HepG2 (cell line): ENCODE data around the gene RASL12. TPM values are rescaled to one million over a fixed set of nuclear protein-coding genes. Genes with fewer than 3 reads are reported as not detected.

Source experiments
- CTCF ChIP-seq: sonication (generic); formaldehyde crosslinking; IDR thresholded peaks from 2 replicates; pipeline ENCODE4 v1.5.0; 2020; ENCODE audit warnings: mild to moderate bottlenecking, missing genetic modification reagents, moderate library complexity
- FOSL1 ChIP-seq: sonication (generic); formaldehyde crosslinking; IDR thresholded peaks from 2 replicates; pipeline ENCODE4 v1.9.0; 2021; ENCODE audit warnings: missing genetic modification reagents, borderline replicate concordance
- GATAD1 ChIP-seq: IDR thresholded peaks from 2 replicates; pipeline ENCODE4 v1.6.1; 2016; ENCODE audit warnings: missing genetic modification reagents, missing compliant biosample characterization
- ISX ChIP-seq: sonication (generic); formaldehyde crosslinking; conservative IDR thresholded peaks from 2 replicates; pipeline ENCODE4 v1.5.0; 2020; ENCODE audit warnings: missing genetic modification reagents
- LRRFIP1 ChIP-seq: sonication (generic); formaldehyde crosslinking; conservative IDR thresholded peaks from 2 replicates; pipeline ENCODE4 v1.4.0; 2020; ENCODE audit warnings: missing genetic modification reagents
- SKI ChIP-seq: fragments of 450-650 bp; IDR thresholded peaks from one replicate; pipeline ENCODE4 v1.6.1; 2018; ENCODE audit warnings: mild to moderate bottlenecking; ENCODE audit not compliant: partially characterized antibody
- SRSF1 ChIP-seq: fragments of 200-400 bp; formaldehyde crosslinking; optimal IDR thresholded peaks from 2 replicates; pipeline ENCODE3; 2017; ENCODE audit warnings: mild to moderate bottlenecking, low read depth, low read length, moderate library complexity
- SRSF9 ChIP-seq: fragments of 200-400 bp; formaldehyde crosslinking; IDR thresholded peaks from 2 replicates; pipeline ENCODE4 v1.6.1; 2018; ENCODE audit warnings: borderline replicate concordance, mild to moderate bottlenecking, low read depth, low read length; ENCODE audit not compliant: insufficient read depth, poor library complexity, severe bottlenecking
- ZMAT3 ChIP-seq: sonication (generic); formaldehyde crosslinking; conservative IDR thresholded peaks from 2 replicates; pipeline ENCODE4 v1.7.0; 2021; ENCODE audit warnings: missing genetic modification reagents
- ZNF230 ChIP-seq: sonication (generic); formaldehyde crosslinking; IDR thresholded peaks from 2 replicates; pipeline ENCODE4 v1.4.0; 2020; ENCODE audit warnings: mild to moderate bottlenecking, missing genetic modification reagents
- ZNF33A ChIP-seq: sonication (generic); formaldehyde crosslinking; IDR thresholded peaks from 2 replicates; pipeline ENCODE4 v1.5.1; 2020; ENCODE audit warnings: missing genetic modification reagents, mild to moderate bottlenecking, moderate library complexity, borderline replicate concordance
- ZNF501 ChIP-seq: sonication (generic); formaldehyde crosslinking; IDR thresholded peaks from 2 replicates; pipeline ENCODE4 v1.5.1; 2020; ENCODE audit warnings: mild to moderate bottlenecking, moderate library complexity, missing genetic modification reagents
- ZNF607 ChIP-seq: sonication (generic); formaldehyde crosslinking; IDR thresholded peaks from 2 replicates; pipeline ENCODE4 v1.5.1; 2020; ENCODE audit warnings: missing genetic modification reagents, mild to moderate bottlenecking, borderline replicate concordance
- ZNF660 ChIP-seq: sonication (generic); formaldehyde crosslinking; IDR thresholded peaks from 2 replicates; pipeline ENCODE4 v1.5.1; 2020; ENCODE audit warnings: mild to moderate bottlenecking, low read depth, missing genetic modification reagents, borderline replicate concordance
- ZNF841 ChIP-seq: sonication (generic); formaldehyde crosslinking; IDR thresholded peaks from 2 replicates; pipeline ENCODE4 v1.8.1; 2023; ENCODE audit warnings: missing genetic modification reagents, borderline replicate concordance
- polyA plus RNA-seq, 8 experiments: library from polyadenylated mRNA; depleted of rRNA in 3 of 8; stranded (reverse) in 7 of 8; unstranded in 1 of 8; fragments of >200 nt; fragmentation: Illumina TruSeq in 4 of 8; extraction: Trizol in 4 of 8; gene quantifications; 2 replicates each; pipeline versions ENCODE4 v1.2.1 to v1.2.3, GENCODE V29; 2011 to 2016; ENCODE audit warnings: low read depth in 4 of 8, missing spikeins in 1 of 8, mixed read lengths in 1 of 8; ENCODE audit not compliant: insufficient read depth in 1 of 8
- total RNA-seq, 5 experiments: library from RNA; depleted of rRNA; stranded (reverse); fragments of >200 nt; fragmentation: Illumina TruSeq; extraction: Trizol; gene quantifications; 2 replicates each; pipeline ENCODE4 v1.2.3, GENCODE V29; 2016; ENCODE audit warnings: low read depth in 1 of 5
- TF ChIP-seq, protein P1 (sequence below): sonication (generic); formaldehyde crosslinking; IDR thresholded peaks from 2 replicates; pipeline ENCODE4 v1.5.1; 2020; ENCODE audit warnings: missing genetic modification reagents, mild to moderate bottlenecking, borderline replicate concordance
- TF ChIP-seq, protein P2 (sequence below): sonication (generic); formaldehyde crosslinking; IDR thresholded peaks from 2 replicates; pipeline ENCODE4 v1.5.0; 2020; ENCODE audit warnings: mild to moderate bottlenecking, missing genetic modification reagents, borderline replicate concordance
- TF ChIP-seq, protein P3 (sequence below): sonication (generic); formaldehyde crosslinking; IDR thresholded peaks from 2 replicates; pipeline ENCODE4 v1.4.0; 2020; ENCODE audit warnings: mild to moderate bottlenecking, missing genetic modification reagents

Gene RASL12
- total and polyA plus RNA-seq, 2 of the 13 experiments (the other 11 are each of a cell fraction or from before 2014, with no cell fraction given): 0.16 to 0.55 TPM

DNA sequence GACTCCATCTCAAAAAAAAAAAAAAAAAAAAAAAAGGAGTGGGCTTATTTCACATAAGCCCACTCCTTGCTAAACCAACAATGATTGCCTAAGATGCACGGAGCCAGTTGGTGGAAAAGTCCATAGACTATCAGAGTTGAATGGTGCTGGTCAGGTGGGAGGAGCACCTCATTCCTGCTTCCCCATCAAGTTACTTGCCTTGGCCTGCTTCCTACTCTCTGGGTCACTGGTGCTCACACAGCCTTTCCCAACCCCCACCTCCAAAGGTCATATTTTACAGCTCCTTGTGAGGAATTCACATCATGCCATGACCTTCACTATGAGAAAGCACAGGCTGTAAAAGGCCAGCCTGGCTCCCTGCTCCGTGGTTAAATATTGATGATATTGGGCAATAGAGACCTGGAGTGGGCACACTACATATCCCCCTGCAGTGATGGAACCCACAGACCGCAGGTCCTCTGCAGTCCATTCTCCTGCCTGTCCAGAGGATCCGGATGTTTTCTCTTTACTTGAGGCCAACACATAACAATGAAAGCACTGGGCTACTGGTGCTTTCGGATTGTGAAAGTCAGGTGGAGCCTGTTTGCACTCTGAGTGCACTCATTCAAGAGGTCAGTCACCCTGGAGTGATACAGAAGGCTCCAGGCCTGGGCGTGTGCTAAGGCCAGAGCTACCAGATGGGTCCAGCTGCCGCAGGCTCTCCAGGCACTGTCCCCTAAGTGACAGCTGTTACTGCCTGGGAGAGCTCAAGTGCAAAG is 22.9 kb downstream of the RASL12 start, which contains the start of gene SLC51B (continued):
- TF ChIP-seq CTCF (CRISPR knock-in tag) (0 out of 2 replicates have a peak, but pooled peaks have one; percentile 17), SKI (peak; percentile 76), ZNF841 (CRISPR knock-in tag) (no peak), LRRFIP1 (no peak), ZNF607 (CRISPR knock-in tag) (peak; percentile 73; the same call in 1 of the 2 replicates), ZNF33A (CRISPR knock-in tag) (no peak), ZNF501 (CRISPR knock-in tag) (no peak; the same call in none of the 2 replicates), ZNF230 (no peak), ISX (CRISPR knock-in tag) (no peak), GATAD1 (no peak), SRSF9 (no peak), FOSL1 (CRISPR knock-in tag) (0 out of 2 replicates have a peak, but pooled peaks have one; percentile 5), ZNF660 (no peak), ZMAT3 (CRISPR knock-in tag) (no peak; the same call in 1 of the 2 replicates), SRSF1 (no peak)
- TF ChIP-seq, protein P1, sequence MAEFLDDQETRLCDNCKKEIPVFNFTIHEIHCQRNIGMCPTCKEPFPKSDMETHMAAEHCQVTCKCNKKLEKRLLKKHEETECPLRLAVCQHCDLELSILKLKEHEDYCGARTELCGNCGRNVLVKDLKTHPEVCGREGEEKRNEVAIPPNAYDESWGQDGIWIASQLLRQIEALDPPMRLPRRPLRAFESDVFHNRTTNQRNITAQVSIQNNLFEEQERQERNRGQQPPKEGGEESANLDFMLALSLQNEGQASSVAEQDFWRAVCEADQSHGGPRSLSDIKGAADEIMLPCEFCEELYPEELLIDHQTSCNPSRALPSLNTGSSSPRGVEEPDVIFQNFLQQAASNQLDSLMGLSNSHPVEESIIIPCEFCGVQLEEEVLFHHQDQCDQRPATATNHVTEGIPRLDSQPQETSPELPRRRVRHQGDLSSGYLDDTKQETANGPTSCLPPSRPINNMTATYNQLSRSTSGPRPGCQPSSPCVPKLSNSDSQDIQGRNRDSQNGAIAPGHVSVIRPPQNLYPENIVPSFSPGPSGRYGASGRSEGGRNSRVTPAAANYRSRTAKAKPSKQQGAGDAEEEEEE (CRISPR knock-in tag): no peak
- TF ChIP-seq, protein P2, sequence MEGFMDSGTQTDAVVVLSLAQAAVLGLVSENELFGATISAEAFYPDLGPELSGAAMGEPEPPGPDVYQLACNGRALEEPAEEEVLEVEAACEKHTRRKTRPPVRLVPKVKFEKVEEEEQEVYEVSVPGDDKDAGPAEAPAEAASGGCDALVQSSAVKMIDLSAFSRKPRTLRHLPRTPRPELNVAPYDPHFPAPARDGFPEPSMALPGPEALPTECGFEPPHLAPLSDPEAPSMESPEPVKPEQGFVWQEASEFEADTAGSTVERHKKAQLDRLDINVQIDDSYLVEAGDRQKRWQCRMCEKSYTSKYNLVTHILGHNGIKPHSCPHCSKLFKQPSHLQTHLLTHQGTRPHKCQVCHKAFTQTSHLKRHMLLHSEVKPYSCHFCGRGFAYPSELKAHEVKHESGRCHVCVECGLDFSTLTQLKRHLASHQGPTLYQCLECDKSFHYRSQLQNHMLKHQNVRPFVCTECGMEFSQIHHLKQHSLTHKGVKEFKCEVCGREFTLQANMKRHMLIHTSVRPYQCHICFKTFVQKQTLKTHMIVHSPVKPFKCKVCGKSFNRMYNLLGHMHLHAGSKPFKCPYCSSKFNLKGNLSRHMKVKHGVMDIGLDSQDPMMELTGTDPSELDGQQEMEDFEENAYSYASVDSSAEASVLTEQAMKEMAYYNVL: peak; percentile 94; the same call in 1 of the 2 replicates
- TF ChIP-seq, protein P3, sequence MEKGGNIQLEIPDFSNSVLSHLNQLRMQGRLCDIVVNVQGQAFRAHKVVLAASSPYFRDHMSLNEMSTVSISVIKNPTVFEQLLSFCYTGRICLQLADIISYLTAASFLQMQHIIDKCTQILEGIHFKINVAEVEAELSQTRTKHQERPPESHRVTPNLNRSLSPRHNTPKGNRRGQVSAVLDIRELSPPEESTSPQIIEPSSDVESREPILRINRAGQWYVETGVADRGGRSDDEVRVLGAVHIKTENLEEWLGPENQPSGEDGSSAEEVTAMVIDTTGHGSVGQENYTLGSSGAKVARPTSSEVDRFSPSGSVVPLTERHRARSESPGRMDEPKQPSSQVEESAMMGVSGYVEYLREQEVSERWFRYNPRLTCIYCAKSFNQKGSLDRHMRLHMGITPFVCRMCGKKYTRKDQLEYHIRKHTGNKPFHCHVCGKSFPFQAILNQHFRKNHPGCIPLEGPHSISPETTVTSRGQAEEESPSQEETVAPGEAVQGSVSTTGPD (CRISPR knock-in tag): peak; percentile 60; the same call in 1 of the 2 replicates
